Measurements from ENCODE around the gene COL4A3.

DNA sequence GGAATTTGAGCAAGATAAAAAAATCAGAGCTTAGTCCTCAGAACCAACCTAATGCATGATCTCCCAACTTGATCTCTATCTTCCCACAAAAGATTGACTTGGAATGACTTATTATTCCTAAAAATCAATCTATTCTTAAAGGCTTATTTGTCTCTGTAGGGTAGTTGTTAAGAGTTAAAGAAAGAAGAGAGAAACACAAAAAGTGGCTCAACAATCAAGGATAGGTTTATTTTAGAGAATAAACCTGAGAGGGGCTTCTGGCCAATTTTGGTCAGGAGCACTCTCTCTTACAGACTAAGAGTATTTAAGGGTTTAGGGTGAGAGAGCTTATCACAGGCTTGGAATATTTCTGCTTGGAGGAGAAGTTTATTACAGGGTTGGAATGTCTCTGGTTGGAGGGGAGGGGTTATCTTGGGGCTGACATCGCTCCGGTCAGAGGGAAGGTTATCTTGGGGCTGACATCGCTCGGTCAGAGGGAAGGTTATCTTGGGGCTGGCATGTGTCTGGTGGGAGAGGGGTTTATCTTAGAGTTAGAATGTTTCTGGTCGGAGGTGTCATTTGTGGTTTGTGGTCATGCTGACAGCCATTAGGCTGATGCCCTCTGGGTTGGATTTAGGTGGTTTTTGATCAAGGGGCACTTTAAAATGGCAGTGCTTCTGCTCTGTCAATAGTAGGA is 158.2 kb downstream of the COL4A3 start:
- TF ChIP-seq CTCF (conservative IDR thresholded peaks at IDR 0.05) (no peak), ZFX (IDR thresholded peaks at IDR 0.05) (no peak)

Data from C4-2B (cell line).